ENCODE results near the gene IFT122.
A peak's percentile ranks its signal among the peaks of the same experiment; 100 is the strongest.

IFT122 gene

GRCh38 chr3:129557548-129557894 lies 117.5 kb downstream of the IFT122 start:
- no peak for DNase-seq (ENCODE audit: low spot score)

DNA sequence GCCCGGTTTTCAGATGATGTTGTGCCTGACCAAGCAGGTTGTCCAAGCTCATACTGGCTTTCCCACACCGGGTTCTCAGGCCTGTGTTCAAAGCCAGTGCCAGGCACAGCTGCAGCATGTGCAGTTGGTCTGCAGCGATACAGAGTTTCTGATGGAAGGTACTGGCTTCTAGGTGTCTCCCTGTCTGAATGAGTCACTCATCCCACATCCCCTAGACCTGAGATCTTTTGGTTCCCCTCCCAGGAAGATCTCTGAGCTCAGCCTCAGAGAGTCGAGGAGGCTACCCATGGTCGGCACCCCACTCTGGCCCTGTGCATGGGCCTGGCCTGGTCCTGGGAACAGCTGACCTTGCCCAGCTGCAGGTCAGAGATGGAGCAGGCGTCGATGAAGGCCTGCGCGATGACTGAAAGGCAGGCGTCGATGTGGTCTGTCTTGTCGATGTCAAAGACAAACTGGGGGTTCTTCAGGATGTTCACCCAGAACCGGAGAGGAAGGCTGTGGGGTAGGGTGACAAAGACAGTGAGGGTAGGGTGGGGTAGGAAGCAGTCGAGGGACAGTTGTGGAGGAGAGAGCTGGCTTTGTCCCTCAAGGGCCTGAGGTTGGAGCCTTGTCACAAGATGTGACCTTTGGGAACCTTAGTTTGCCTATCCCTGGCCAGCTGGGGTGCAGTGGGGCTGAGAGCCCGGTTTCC lies 118.2 kb downstream of the IFT122 start:
- no peak for DNase-seq (ENCODE audit: low spot score)

DNA sequence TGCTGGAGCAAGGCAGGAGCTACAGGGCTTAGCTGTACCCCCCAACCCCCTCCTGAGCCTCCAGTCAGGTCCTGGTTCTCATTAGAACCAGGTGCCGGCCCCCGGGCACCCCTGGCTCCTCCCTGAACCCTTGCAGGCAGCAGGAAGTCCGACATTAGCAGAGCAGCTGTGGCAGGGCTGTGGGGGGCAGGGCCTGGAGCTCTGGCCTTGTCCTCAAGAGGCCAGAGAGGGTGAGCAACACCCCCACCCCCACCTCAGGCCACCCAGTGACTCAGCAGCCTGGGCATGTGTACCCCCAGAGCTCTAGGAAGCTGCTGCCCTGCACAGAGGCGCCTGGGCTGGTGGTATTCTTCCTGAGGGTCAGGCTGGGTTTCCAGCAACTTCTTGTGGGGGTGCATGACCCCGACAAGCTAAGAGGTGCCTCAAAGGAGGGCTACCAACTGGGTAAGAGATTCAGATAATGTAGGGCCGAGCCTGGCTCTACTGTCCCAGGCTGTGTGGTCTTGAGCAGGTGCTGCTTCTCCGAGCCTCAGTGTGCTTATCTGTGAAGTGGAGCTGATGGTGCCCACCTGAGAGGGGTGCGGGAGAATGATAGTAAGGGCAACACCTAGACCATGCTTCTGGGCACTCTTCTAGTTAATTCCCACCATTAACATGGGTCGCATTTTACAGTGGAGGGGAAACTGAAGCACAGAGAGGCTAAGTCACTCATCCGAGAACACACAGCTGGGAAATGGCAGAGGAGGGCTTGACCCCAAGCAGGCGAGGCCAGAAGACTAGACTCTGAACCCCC lies 118.9 kb downstream of the IFT122 start:
- no peak for DNase-seq (ENCODE audit: low spot score)

GRCh38 chr3:129559565-129560079 lies 119.6 kb downstream of the IFT122 start:
- DNase-seq (ENCODE audit: low spot score), result no peak

DNA sequence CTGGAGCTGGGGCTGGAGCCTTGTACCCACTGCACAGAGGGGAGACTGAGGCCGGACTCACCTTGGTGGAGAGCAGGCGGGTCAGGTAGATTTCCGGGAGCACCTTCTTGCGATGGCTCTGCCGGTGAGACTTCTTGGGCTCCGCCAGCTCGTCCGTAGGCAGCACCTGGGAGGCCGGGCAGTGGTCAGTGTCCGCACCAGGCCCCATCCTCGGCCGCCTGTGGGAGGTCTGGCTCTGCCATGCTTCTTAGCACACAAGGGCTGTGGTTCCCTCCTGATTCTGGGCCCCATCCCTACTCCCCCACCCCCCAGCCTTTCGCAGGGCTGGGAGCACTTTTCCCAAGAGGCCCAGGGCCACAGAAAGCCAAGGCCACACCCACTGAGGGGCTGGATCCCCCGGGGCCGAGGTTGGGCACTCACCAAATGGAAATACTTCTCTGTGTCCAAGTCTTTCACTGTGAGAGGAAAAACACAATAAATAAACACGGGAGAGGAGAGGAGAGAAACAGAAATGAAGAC lies 120.3 kb downstream of the IFT122 start:
- no peak for DNase-seq (ENCODE audit: low spot score)

- peak; percentile 31 for DNase-seq (ENCODE audit: low spot score)
Measured at GRCh38 chr3:129560911-129561594, 121.0 kb downstream of the IFT122 start.

- no peak for DNase-seq (ENCODE audit: low spot score)
Measured at GRCh38 chr3:129561619-129562248, 121.7 kb downstream of the IFT122 start.

DNA sequence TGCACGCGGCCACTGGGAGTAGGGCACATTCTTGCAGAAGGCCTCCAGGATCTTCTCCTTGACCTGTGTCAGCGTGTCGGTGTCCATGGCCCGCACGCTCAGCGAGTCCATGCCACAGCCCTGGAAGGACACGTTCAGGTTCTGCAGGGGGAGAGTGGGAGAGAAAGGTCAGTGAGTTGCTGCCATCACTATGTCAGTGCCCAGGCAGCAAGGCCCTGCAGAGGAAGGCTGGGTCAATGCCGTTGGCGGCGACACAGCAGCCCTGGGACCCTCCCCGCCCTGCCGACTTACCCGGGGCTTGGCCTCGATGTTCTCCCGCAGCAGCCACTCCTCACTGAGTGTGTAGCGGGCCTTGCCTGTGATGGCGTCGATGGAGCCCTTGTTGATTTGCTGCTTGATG lies 122.8 kb downstream of the IFT122 start:
- no peak for DNase-seq (ENCODE audit: low spot score)

- no peak for DNase-seq (ENCODE audit: low spot score)
Measured at GRCh38 chr3:129563332-129563731, 123.3 kb downstream of the IFT122 start.

GRCh38 chr3:129563850-129564535 lies 124.0 kb downstream of the IFT122 start:
- no peak for DNase-seq (ENCODE audit: low spot score)

DNA sequence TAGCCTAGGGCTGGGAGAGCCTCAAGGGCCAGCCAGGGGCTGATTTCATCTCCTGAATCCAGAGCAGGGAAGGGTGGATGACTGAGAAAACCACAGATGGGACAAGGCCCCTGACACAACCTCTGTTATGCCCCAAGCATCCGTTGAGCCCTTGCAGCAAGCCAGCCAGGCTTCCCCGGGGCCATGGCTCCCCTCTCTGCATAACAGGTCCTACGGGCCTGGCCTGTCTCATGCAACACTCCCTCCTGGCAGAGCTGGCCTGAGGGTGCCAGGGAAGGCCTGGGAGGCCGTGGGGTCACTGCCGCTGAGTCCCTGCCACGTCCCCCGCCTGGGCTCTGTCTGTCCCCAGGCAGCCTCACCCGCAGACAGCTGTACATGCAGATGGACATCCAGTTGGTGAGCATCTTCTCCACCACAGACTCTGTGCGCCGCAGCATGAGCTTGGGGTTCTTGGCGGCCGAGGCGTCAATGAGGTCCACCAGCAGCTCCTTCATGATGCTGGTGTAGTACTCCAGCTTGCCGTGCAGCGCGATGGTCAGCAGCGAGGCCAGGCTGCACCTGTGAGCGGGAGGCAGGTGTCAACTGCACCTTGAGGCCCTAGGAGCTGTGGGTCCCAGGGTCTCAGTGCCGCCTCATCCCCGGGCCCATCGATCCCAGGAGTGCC lies 125.1 kb downstream of the IFT122 start:
- no peak for DNase-seq (ENCODE audit: low spot score)

DNA sequence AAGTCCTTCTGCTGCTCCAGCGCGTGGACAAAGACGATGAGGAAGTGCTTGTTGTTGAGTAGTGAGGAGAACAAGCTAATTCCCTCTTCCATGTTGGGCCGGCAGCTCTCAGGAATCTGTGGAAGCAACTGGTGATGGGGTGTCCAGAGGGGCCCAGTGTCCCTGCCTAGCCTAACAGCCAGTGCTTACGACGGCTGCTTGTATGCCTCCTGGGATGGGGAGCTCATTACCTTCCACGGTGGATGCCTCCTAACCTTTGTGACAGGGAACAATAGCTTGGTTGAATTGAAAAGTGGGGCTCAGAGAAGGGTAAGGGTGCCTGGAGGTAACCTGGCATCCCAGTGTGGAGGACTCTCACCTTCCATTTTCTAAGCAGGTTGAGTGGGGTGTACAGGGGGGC lies 125.9 kb downstream of the IFT122 start:
- no peak for DNase-seq (ENCODE audit: low spot score)

- no peak for DNase-seq (ENCODE audit: low spot score)
Measured at GRCh38 chr3:129567176-129567705, 127.2 kb downstream of the IFT122 start.

- no peak for DNase-seq (ENCODE audit: low spot score)
Measured at GRCh38 chr3:129567939-129568338, 127.9 kb downstream of the IFT122 start.

DNA sequence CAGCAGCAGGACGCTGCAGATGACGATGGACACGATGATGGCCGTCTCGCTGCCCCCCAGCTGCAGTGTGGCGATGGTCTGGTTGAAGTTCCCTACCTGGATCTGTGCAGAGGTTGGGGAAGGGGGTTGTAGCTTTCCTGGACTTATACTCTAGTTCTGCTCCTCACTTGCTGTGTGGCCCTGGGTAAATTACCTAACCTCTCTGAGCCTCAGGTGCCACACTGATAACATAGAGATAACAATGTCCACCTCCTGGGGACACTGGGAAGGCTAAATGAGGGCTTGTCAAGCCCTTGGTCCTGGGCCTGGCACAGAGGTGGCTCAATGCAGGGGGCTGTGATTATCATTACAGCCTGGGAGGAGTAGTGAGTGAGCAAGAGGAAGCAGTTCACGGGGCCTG lies 129.8 kb downstream of the IFT122 start:
- DNase-seq (ENCODE audit: low spot score), result no peak

Measured in pons (tissue), 1 donor.